NT2/D1 (cell line): ENCODE measurements around the gene TMOD1.

Experiments used
- SUZ12 ChIP-seq: IDR thresholded peaks from 2 replicates; pipeline ENCODE4 v1.6.1; 2011; ENCODE audit not compliant: insufficient read length, insufficient read depth; ENCODE audit errors: extremely low read depth
- YY1 ChIP-seq: IDR thresholded peaks from 2 replicates; pipeline ENCODE4 v1.6.1; 2011; ENCODE audit not compliant: insufficient read length, insufficient read depth
- ZNF274 ChIP-seq: IDR thresholded peaks from 2 replicates; pipeline ENCODE4 v1.6.1; 2011; ENCODE audit warnings: mild to moderate bottlenecking, low read depth, low read length

DNA sequence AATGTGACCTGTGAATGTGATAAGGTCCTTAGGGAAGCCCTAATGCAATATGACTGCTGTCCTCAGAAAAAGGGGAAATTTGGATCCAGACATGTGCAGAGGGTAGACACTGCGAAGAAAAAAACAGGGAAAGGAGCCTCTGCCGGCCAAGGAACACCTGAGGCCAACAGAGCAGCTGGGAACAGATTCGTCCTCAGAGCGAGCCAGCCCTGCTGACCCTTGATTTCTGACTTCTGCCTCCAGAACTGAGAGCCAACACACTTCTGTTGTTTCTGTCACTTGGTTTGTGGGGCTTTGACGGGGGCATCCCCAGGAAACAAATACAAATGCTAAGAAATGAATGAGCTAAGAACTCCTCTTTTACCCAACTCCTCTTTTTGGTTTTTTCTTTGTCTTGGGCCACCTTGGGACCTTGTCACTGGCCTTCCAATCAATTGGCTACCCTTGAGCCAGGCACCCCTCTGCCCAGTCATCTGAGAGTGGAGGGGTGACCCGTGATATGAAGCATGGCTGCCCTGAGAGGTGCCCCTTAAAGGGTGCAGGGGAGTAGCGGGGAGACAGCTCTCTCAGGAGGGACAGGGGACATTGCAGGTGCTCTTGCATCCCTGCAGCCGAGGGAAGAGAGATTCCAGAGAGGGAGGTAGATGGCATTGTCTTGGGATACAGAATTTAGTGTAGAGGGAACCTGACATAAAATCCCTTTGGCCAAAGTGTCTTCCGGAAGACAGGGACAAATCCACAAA lies 16.9 kb downstream of the TMOD1 start:
- TF ChIP-seq ZNF274 (no peak), YY1 (no peak), SUZ12 (no peak)
